GM19438 (cell line): Measurements from ENCODE around the gene SH3RF3.

Experiments
- ATAC-seq: cut with Tn5 transposase; IDR thresholded peaks from one replicate; pipeline ENCODE4 v1.9.1; 2021; ENCODE audit warnings: low read depth; ENCODE audit not compliant: unreplicated experiment

Gene SH3RF3

GRCh38 chr2:109438773-109439389 lies 309.9 kb downstream of the SH3RF3 start:
- ATAC-seq = no peak

GRCh38 chr2:109439390-109439786 lies 310.4 kb downstream of the SH3RF3 start:
- ATAC-seq = no peak

GRCh38 chr2:109439986-109440385 lies 311.0 kb downstream of the SH3RF3 start:
- no peak for ATAC-seq

GRCh38 chr2:109440499-109441156 lies 311.6 kb downstream of the SH3RF3 start:
- ATAC-seq = no peak

- ATAC-seq = no peak
Observed at GRCh38 chr2:109442715-109443319, 313.8 kb downstream of the SH3RF3 start.

GRCh38 chr2:109444916-109445315 lies 315.9 kb downstream of the SH3RF3 start:
- no peak for ATAC-seq

- no peak for ATAC-seq
Observed at GRCh38 chr2:109446278-109447131, 317.5 kb downstream of the SH3RF3 start.

GRCh38 chr2:109447251-109447661 lies 318.3 kb downstream of the SH3RF3 start:
- ATAC-seq = no peak

- ATAC-seq = no peak
Observed at GRCh38 chr2:109447776-109448175, 318.8 kb downstream of the SH3RF3 start.

GRCh38 chr2:109448207-109448606 lies 319.2 kb downstream of the SH3RF3 start:
- no peak for ATAC-seq

GRCh38 chr2:109448946-109449788 lies 320.2 kb downstream of the SH3RF3 start:
- ATAC-seq = no peak

- no peak for ATAC-seq
Observed at GRCh38 chr2:109450574-109451273, 321.7 kb downstream of the SH3RF3 start.

GRCh38 chr2:109451671-109452070 lies 322.7 kb downstream of the SH3RF3 start:
- ATAC-seq = no peak

GRCh38 chr2:109452318-109453305 lies 323.6 kb downstream of the SH3RF3 start:
- ATAC-seq = no peak

GRCh38 chr2:109453371-109453995 lies 324.5 kb downstream of the SH3RF3 start:
- ATAC-seq = no peak

- no peak for ATAC-seq
Observed at GRCh38 chr2:109454304-109454703, 325.3 kb downstream of the SH3RF3 start.

GRCh38 chr2:109454765-109455394 lies 325.9 kb downstream of the SH3RF3 start:
- ATAC-seq = no peak
